MM.1S (cell line): ENCODE results near the gene DBNL.

Experiments
- EZH2 ChIP-seq: fragments of 300-600 bp; sonication (generic); optimal IDR thresholded peaks from 2 replicates; pipeline ENCODE3; 2017; ENCODE audit warnings: low read depth, mild to moderate bottlenecking, antibody characterized with exemption, low read length, mixed read lengths
- EZH2phosphoT487 ChIP-seq: fragments of 300-600 bp; sonication (generic); IDR thresholded peaks from 2 replicates; pipeline ENCODE4 v1.6.1; 2018; ENCODE audit warnings: antibody characterized with exemption, low read length
- TF ChIP-seq, protein P1 (sequence below): fragments of 300-600 bp; sonication (generic); IDR thresholded peaks from 2 replicates; pipeline ENCODE4 v1.5.1; 2016; ENCODE audit warnings: antibody characterized with exemption, low read length, mixed read lengths

GRCh38 chr7:44050121-44050914 is 5.8 kb downstream of the DBNL start:
- TF ChIP-seq, protein P1, sequence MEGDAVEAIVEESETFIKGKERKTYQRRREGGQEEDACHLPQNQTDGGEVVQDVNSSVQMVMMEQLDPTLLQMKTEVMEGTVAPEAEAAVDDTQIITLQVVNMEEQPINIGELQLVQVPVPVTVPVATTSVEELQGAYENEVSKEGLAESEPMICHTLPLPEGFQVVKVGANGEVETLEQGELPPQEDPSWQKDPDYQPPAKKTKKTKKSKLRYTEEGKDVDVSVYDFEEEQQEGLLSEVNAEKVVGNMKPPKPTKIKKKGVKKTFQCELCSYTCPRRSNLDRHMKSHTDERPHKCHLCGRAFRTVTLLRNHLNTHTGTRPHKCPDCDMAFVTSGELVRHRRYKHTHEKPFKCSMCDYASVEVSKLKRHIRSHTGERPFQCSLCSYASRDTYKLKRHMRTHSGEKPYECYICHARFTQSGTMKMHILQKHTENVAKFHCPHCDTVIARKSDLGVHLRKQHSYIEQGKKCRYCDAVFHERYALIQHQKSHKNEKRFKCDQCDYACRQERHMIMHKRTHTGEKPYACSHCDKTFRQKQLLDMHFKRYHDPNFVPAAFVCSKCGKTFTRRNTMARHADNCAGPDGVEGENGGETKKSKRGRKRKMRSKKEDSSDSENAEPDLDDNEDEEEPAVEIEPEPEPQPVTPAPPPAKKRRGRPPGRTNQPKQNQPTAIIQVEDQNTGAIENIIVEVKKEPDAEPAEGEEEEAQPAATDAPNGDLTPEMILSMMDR, result no peak
- TF ChIP-seq EZH2phosphoT487, result no peak
- no peak for TF ChIP-seq EZH2
